Measurements from ENCODE around the gene GOLGA6L1.
"Not testable (repeated sequence)": the region's sequence is repeated elsewhere in the genome, so short reads cannot be mapped to it uniquely, and the experiment has no call there.

GOLGA6L1 gene, protein sequence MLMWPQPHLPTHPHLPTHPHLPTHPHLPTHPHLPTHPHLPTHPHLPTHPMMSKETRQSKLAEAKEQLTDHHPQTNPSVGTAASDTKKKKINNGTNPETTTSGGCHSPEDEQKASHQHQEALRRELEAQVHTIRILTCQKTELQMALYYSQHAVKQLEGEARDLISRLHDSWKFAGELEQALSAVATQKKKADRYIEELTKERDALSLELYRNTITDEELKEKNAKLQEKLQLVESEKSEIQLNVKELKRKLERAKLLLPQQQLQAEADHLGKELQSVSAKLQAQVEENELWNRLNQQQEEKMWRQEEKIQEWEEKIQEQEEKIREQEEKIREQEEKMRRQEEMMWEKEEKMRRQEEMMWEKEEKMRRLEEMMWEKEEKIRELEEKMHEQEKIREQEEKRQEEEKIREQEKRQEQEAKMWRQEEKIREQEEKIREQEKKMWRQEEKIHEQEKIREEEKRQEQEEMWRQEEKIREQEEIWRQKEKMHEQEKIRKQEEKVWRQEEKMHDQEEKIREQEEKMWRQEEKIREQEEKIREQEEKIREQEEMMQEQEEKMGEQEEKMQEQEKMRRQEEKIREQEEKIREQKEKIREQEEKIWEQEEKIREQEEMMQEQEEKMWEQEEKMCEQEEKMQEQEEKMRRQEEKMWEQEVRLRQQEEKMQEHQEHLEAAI

DNA sequence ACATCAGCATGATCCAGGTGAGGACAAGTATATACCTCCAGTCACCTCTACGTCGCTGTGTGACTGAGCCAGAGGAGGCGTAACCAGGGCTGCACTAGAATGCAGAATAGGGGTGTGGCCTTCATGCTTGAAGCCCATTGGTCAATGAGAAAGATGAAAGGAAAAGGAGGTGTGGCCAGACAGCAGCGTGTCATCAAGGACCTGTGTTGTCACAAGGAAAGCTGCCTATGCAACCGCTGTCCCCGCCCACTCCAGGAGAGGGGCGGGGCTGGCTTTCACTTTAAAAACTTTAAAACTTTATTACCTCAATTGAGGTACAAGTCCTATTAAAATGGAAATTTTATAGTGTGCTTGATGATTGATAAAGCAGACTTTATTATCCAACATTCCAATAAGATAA, at the start of gene GOLGA6L1:
Gene GOLGA6L1 (minus strand): TSS at position 101 of the 400 bp plus-strand sequence. CDS start 91 bp downstream, at position 10.
- H3K27ac Mint-ChIP-seq; H3K4me1 Mint-ChIP-seq; H3K27me3 Mint-ChIP-seq (ENCODE audit: low read depth); H3K9me3 Mint-ChIP-seq; H3K36me3 Mint-ChIP-seq (ENCODE audit: low read depth); H3K4me3 Mint-ChIP-seq: not testable (repeated sequence)

DNA sequence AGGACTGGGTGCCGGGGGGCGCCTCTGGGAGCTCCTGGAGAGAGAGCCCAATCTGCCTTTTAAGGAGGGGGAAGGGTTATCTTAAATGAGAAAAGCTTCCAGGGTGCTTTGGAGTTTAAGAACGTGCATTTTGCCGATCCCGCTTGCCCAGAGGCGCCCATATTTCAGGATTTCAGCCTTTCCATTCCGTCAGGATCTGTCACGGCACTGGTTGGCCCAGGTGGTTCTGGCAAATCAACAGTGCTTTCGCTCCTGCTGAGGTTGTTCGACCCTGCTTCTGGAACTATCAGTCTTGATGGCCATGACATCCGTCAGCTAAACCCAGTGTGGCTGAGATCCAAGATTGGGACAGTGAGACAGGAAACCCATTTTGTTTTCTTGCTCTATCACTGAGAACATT, 44.6 kb upstream of the GOLGA6L1 start:
- not testable (repeated sequence) for H3K9me3 Mint-ChIP-seq

DNA sequence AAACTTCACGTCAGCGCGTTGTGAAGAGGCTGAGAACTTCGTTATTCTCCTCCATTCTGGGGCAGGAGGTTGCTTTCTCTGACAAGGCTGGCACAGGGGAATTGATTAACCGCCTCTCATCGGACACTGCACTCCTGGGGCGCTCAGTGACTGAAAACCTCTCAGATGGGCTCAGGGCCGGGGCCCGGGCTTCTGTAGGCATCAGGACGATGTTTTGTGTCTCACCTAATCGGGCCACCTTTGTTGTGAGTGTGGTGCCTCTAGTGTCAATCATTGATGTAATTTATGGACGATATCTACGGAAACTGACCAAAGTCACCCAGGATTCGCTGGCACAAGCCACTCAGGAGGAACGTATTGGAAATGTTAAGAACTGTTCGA, 43.9 kb upstream of the GOLGA6L1 start:
- peaks cover 12% of the 10 kb centered on the region for H3K27me3 Mint-ChIP-seq (ENCODE audit: low read depth)
- H3K4me1 Mint-ChIP-seq; H3K27ac Mint-ChIP-seq; H3K9me3 Mint-ChIP-seq; H3K36me3 Mint-ChIP-seq (ENCODE audit: low read depth): not testable (repeated sequence)
- H3K4me3 Mint-ChIP-seq, result peak overlapping the region; percentile 19 to 63 (median 46)

More for the DNA sequence above, 44.6 kb upstream of the GOLGA6L1 start:
- not testable (repeated sequence) for H3K4me3 Mint-ChIP-seq; H3K36me3 Mint-ChIP-seq (ENCODE audit: low read depth); H3K27ac Mint-ChIP-seq; H3K4me1 Mint-ChIP-seq
- peaks cover 12% of the 10 kb centered on the region for H3K27me3 Mint-ChIP-seq (ENCODE audit: low read depth)

DNA sequence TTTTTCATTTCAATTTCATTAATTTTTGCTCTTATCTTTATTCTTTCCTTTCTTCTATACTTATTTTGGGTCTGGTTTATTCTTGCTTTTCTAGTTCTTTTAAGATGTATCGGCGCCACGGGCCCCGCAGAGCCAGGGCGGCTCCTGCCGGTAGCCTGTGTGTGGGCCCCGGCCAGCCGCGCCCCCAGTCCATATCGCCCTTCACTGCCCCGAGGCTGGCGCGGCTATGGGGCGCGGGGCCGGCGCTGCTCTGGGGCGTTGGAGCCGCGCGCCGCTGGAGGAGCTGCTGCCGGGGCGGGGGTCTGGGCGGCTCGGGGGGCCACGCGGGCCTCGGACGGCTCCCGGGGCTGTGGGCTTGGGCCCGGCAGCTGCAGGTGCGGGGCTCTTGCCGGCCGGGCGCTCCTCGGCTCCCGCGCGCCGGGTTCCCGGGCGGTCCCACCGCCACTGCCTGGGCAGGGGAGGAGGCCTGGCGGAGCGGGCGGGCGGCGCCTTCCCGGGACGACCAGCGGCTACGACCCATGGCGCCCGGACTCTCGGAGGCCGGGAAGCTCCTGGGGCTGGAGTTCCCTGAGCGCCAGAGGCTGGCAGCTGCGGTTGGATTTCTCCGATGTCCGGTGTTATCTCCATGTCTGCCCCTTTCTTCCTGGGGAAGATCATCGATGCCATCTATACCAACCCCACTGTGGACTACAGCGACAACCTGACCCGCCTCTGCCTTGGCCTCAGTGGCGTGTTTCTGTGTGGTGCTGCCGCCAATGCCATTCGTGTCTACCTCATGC, 43.3 kb upstream of the GOLGA6L1 start:
- H3K4me1 Mint-ChIP-seq; H3K36me3 Mint-ChIP-seq (ENCODE audit: low read depth); H3K9me3 Mint-ChIP-seq; H3K27ac Mint-ChIP-seq: not testable (repeated sequence)
- Mint-ChIP-seq H3K4me3 (peak overlapping the region; percentile 19 to 63 (median 46)), H3K27me3 (ENCODE audit: low read depth) (peaks cover 12% of the 10 kb centered on the region)

DNA sequence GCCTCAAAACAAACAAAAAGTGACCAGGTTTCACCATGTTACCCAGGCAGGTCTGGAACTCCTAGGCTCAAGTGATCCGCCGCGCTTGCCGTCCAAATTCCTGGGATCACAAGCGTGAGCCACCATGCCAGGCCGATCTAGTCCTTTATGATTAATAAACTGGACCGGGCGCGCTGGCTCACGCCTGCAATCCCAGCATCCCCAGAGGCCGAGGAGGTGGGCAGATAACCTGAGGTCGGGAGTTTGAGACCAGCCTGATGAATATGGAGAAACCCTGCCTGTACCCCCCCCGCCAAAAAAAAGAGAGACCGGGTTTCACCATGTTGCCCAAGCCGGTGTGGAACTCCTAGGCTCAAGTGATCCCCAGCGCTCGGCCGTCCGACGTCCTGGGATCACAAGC, 40.1 kb upstream of the GOLGA6L1 start:
- H3K4me3 Mint-ChIP-seq, H3K27ac Mint-ChIP-seq: not testable (repeated sequence)

DNA sequence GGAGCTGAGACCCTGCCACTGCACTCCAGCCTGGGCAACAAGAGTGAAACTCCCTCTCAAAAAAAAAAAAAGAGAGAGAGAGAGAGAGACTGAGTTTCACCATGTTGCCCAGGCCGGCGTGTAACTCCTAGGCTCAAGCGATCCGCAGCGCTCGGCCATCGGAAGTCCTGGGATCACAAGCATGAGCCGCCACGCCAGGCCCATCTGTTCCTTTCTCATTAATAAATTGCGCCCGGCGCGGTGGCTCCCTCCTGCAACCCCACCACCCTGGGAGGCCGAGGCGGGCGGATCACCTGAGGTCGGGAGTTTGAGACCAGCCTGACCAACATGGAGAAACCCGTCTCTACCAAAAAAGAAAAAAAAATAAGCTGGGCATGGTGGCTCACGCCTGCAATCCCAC, 39.0 kb upstream of the GOLGA6L1 start:
- H3K36me3 Mint-ChIP-seq (ENCODE audit: low read depth); H3K27me3 Mint-ChIP-seq (ENCODE audit: low read depth); H3K4me3 Mint-ChIP-seq; H3K27ac Mint-ChIP-seq; H3K4me1 Mint-ChIP-seq; H3K9me3 Mint-ChIP-seq: not testable (repeated sequence)

More for the DNA sequence above, 40.1 kb upstream of the GOLGA6L1 start:
- H3K36me3 Mint-ChIP-seq (ENCODE audit: low read depth); H3K4me1 Mint-ChIP-seq; H3K9me3 Mint-ChIP-seq: not testable (repeated sequence)
- H3K27me3 Mint-ChIP-seq (ENCODE audit: low read depth), result peaks cover 12% of the 10 kb centered on the region

DNA sequence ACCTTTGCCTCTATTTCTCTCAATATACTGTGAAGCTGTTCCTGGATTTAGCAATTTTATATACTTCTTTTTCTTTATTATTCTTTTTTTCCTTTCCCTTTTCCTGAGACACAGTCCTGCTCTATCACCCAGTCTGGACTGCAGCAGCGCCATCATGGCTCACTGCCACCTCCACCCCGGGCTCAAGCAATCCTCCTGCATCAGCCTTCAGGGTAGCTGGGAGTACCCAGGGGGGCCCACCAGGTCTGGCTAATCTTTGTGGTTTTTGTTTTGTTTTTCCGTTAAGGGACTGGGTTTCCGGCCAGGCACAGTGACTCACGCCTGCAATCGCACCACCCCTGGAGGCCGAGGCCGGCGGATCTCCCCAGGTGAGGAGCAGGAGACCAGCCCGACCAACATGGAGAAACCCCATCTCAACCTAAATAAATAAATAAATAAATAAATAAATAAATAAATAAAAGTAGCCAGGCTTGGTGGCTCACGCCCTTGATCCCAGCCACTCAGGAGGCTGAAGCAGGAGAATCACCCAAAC, 38.1 kb upstream of the GOLGA6L1 start:
- H3K36me3 Mint-ChIP-seq (ENCODE audit: low read depth); H3K9me3 Mint-ChIP-seq; H3K4me1 Mint-ChIP-seq; H3K27me3 Mint-ChIP-seq (ENCODE audit: low read depth); H3K27ac Mint-ChIP-seq; H3K4me3 Mint-ChIP-seq: not testable (repeated sequence)

DNA sequence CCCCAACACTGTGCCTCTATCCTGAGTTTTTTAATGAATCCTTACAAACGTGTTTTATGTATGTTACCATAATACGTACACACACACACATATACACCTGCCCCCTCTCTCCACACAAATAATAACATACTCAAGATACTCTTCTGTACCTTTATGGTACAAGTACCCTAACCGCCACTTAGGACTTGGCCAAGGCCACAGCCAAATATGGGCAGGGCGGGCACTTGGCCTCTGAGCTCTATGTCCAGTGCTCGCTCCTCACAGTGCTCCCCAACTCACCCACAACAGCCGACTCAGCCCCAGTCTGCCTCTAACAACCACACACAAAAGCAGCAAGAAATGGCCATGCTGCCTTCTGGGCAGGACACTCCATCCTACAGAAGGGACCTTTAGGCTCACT, 3.8 kb downstream of the GOLGA6L1 start:
- not testable (repeated sequence) for H3K36me3 Mint-ChIP-seq (ENCODE audit: low read depth); H3K27me3 Mint-ChIP-seq (ENCODE audit: low read depth); H3K27ac Mint-ChIP-seq; H3K4me3 Mint-ChIP-seq; H3K4me1 Mint-ChIP-seq; H3K9me3 Mint-ChIP-seq

DNA sequence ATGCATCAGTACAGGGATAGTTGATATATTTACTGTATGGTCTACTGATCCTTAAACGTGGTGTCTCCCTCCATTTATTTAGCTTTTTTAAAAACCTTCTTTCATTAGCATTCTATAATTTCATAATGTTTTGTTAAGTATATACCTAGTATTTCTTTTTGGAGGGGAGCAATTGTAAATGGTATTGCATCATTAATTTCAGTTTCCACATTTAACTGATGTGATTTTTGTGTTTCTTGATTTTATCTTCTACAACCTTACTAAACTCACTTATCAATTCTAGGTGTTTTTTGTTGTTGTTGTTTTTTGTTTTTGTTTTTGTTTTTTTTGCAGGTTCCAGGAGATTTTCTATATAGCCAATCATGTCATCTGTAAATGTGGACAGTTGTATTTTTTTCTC, 18.4 kb downstream of the GOLGA6L1 start:
- Mint-ChIP-seq H3K27me3 (ENCODE audit: low read depth) (no peaks in the 10 kb centered on the region), H3K4me1 (no peaks in the 10 kb centered on the region), H3K9me3 (peaks cover 7% of the 10 kb centered on the region), H3K4me3 (no peak overlapping the region), H3K36me3 (ENCODE audit: low read depth) (no peaks in the 10 kb centered on the region), H3K27ac (no peak overlapping the region)
- TF ChIP-seq, protein P1, sequence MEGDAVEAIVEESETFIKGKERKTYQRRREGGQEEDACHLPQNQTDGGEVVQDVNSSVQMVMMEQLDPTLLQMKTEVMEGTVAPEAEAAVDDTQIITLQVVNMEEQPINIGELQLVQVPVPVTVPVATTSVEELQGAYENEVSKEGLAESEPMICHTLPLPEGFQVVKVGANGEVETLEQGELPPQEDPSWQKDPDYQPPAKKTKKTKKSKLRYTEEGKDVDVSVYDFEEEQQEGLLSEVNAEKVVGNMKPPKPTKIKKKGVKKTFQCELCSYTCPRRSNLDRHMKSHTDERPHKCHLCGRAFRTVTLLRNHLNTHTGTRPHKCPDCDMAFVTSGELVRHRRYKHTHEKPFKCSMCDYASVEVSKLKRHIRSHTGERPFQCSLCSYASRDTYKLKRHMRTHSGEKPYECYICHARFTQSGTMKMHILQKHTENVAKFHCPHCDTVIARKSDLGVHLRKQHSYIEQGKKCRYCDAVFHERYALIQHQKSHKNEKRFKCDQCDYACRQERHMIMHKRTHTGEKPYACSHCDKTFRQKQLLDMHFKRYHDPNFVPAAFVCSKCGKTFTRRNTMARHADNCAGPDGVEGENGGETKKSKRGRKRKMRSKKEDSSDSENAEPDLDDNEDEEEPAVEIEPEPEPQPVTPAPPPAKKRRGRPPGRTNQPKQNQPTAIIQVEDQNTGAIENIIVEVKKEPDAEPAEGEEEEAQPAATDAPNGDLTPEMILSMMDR (IDR thresholded peaks at IDR 0.05; ENCODE audit: unreplicated experiment in 3 of 3), result no peak
